EL (cell line): Measurements from ENCODE around the gene POLR3F.
"Not testable (repeated sequence)": the region's sequence is repeated elsewhere in the genome, so short reads cannot be mapped to it uniquely, and the experiment has no call there.

Source experiments
- DNase-seq: peaks from one replicate; pipeline ENCODE4 v3.0.0-alpha.2; 2016

Gene POLR3F

GRCh38 chr20:18506744-18507143 is 39.6 kb downstream of the POLR3F start:
- DNase-seq, result no peak

- peak; percentile 97 for DNase-seq
Observed at GRCh38 chr20:18507218-18508191, 40.3 kb downstream of the POLR3F start, which contains the start of gene SEC23B. Gene SEC23B (plus strand): TSS chr20:18507940. CDS start chr20:18510836, 2,896 bp downstream.

GRCh38 chr20:18511571-18511970 is 44.4 kb downstream of the POLR3F start:
- no peak for DNase-seq

GRCh38 chr20:18513208-18513607 is 46.0 kb downstream of the POLR3F start:
- no peak for DNase-seq

GRCh38 chr20:18514127-18514526 is 46.9 kb downstream of the POLR3F start:
- DNase-seq, result no peak

GRCh38 chr20:18515973-18516372 is 48.8 kb downstream of the POLR3F start:
- DNase-seq, result no peak

- peak; percentile 56 for DNase-seq
Observed at GRCh38 chr20:18522066-18522465, 54.9 kb downstream of the POLR3F start.

- DNase-seq, result no peak
Observed at GRCh38 chr20:18523066-18523465, 55.9 kb downstream of the POLR3F start.

GRCh38 chr20:18524646-18525045 is 57.5 kb downstream of the POLR3F start:
- DNase-seq, result peak; percentile 88

GRCh38 chr20:18526761-18527160 is 59.6 kb downstream of the POLR3F start:
- not testable (repeated sequence) for DNase-seq

GRCh38 chr20:18527339-18527738 is 60.1 kb downstream of the POLR3F start:
- no peak for DNase-seq

GRCh38 chr20:18527836-18528235 is 60.6 kb downstream of the POLR3F start:
- peak; percentile 74 for DNase-seq

GRCh38 chr20:18529041-18529440 is 61.9 kb downstream of the POLR3F start:
- DNase-seq, result no peak

- DNase-seq, result no peak
Observed at GRCh38 chr20:18532626-18533025, 65.4 kb downstream of the POLR3F start.

- DNase-seq, result peak; percentile 13
Observed at GRCh38 chr20:18533491-18533890, 66.3 kb downstream of the POLR3F start.

GRCh38 chr20:18533978-18534644 is 66.9 kb downstream of the POLR3F start:
- no peak for DNase-seq
